M059J (cell line): Measurements from ENCODE around the gene IKZF2. TPM values are rescaled to one million over a fixed set of nuclear protein-coding genes. Genes with fewer than 3 reads are reported as not detected.

Experiments
- DNase-seq: peaks from one replicate; pipeline ENCODE4 v3.0.0-alpha.2; 2012; ENCODE audit warnings: low read depth
- total RNA-seq: library from RNA; depleted of rRNA; stranded (reverse); fragments of >200 nt; shearing (Covaris generic); gene quantifications from 2 replicates; pipeline ENCODE4 v1.2.3, GENCODE V29; 2014

The IKZF2 gene
- total RNA-seq, 1 experiment from 2014 or later = 8.3 TPM

DNA sequence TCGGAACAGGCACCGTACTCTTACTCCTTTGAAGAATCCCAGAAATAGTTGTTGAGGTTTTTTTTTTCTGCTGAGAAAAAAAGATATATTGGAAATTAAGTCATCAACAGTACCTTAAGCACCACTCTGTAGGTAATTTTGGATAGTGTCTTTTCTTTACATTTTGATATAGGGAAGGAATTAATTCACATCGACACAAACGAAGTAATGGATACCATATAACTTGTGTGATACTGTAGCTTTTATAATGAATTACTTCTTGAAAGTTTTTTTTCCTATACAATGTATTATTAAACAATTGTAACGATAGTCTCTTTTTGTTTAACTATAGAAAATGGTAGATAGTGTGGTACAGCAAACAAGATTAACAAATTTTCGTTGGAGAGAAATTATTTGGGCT is 1.5 kb upstream of the IKZF2 start:
- DNase-seq = no peak

DNA sequence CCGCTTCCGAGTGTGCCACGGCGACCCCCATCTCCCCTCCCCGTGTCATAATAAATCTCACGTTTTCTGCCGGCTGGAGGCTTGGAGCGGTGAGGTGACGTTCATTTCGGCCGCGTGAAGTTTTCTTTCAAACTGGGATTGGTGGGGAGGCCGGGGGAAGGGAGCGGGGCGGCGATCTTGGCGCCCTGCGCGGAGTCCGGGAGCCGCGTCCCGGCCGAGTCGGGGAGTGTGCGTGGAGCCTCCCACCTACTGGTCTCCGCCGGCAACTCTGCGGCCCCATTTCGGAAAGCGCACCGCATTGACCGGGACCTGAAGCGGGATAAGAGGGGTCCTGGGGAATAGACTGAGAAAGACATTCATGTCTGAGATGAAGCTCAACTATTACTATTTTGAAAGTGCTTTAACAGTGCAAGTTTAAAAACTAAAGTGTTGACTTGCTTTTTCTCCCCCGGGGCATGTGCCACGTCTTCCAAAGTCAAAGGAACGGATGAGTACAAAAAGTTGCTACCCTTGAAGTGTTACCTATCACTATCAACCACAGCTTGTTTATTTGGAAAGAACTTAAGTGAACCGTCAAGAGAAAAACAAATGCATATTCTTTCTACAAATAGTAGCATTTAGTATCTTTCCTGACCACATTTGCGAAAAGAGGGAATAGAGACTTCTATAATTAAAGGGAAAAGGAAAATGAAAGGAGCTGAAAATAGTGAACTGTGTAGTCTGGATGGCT is 818 bp upstream of the IKZF2 start:
- DNase-seq = peak; percentile 80

DNA sequence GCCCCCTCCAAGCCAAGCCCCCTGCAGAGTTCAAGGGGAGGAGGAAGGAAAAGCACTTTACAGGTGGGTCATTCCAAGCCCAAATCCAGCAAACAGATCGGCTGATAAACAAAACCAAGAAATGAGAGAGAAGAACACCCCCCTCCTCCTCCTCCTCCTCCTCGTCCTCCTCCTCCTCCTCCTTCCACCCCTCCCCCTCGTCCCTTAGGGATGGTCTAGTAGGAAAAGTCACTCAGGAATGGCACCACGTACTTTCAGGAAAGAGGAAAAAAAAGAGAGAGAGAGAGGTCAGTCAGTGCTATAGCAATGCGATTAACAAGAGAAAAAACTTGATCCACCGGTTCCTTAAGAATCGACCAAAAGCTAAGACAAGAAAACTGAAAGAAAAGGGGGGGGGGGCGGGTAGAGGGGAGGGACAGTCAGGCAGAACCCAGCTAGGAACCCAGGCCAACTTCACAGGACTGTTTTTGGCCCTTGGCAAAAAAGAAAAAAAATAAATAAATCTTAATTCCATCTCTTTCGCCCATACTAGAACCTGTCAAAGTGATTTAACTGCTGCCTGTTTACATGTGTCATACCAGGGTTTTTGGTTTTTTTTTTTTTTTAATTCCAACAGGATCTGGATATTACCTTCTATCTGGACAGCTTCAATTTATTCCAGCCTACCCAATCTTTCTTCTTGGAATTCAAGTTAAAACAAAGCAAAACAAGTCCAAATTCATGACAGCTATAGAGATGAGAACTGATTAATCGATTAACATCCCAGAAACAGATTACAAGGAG is 906 bp downstream of the IKZF2 start:
- DNase-seq = peak; percentile 64

DNA sequence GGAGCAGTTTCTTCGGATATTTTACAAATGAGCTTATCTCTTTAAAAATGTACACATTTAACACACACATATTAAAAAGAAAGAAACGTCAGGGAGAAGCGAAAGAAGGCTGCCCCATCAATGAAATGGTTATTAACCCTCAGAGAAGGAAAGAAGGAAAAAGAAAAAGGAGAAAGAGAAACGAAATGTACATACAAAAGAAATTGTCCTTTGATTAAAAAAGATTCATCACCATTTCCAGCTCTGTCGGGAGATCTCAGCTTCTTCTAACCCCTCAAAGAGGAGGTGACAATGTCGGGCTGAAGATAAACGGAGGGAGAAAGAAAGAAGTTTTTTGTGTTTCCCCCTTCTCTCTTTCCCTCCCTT is 1.5 kb downstream of the IKZF2 start:
- DNase-seq = no peak

DNA sequence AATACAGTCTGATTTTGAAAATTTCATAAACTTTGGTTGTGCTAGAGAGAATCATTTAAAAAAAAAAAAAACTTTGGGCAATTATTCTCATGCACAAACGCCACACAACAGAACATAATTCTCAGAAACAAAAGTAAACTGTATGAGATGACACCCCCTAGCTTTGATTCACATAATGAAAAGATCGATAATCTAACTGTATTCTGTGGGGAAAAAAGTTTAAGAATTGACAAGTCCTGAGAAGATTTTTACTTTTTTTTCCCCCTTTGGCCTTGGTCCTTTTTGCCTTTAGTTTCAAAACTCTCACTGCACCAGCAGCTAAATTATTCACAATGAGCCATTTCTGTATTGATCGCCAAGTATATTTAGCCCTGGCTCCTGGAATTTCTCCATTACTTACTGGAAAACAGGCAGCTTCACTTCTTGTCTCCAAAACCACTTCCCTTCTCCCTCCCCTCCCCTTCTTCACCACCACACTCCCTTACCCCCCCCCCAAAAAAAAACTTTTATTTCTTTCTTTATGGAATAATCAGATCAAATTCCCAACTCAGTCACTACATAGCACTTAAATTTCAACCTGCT is 2.0 kb downstream of the IKZF2 start:
- peak; percentile 9 for DNase-seq

DNA sequence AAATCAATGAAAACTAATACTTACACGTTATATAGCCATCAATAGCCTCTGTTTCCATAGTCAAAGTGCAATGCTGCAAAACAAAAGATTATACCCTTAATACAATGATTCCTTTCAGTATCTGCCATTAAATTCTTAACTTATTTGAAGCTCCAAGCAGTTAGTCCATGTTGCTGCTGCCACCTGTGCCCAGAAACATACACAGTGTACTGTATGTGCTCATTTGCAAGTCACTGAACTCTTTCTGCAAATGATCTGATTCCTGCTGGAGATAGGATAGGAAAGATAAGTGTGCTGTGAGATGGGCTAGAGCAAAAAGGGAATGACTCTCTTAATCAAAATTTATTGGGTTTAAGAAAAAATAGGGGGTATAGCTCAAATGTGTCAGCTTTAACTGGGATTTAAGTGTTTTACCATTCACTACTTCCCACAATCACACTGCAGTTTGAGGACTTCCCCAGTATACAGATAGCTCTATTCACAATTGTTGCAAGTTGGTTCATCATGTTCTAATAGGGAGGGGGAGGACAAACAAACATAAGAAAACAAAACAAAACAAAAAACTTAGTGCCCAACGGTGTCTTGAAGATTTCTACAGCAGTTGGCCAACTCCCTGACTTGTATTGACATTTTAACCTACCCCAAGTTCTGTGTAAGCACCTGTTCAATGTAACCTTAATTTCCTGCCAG is 2.7 kb downstream of the IKZF2 start:
- DNase-seq = no peak

DNA sequence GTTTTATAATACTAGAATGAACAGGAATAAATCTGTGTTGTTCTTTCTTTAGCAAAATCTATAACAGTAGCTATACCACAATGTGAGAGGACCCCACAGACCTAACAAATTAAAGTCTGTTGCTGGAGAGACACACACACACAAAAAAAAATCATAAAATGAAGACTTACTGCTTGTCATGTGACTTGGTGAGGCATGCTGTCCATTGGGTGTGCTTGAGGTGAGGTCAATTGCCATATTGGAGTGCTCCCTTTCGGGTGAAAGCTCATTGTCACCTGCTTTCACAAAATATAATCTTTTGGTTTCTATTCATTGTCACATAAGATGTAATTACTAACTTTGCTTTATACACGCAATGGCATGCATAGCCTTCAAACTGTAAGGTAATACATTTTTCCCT is 3.9 kb downstream of the IKZF2 start:
- no peak for DNase-seq

DNA sequence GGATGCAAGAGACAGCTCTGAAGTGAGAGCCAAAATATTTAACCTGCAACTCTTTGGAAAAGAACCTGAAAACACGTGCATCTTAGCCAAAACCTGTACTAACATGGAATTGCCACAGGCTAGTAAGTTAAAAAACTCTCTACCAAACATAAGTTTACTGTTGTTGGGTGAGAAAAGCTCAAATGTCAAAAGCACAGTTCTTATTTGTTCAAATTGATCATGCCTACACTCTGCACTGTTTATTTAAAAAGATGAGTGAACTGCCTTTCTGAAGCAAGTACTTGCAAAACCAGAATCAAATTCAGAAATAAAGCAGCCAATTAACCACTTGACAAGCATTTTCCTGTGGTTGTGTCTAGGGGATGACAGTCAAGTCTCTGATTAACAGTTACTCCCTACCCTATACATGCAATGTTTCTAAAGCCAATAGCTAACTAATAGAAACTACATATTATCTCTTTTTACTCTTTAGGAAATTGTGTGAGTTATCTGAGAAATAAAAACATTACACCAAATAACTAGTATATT is 5.6 kb downstream of the IKZF2 start:
- no peak for DNase-seq

DNA sequence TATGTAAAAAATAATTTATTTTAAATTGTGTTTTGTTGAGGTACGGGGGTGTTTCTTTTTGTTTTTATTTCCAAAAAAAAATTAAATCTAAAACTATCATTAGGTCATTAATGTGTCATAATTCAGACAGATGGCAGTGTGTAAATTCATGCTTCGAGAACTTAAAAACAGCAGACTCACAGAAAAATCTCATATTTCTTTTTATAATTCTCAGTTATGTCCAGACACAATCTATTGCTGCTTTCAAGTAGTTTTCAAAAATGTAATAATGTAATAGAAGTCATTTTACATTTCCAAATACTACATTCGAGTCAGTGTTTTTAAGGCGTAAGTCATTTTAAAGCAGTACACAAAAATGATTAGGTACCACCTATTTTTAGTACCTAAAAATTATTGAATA is 14.3 kb downstream of the IKZF2 start:
- no peak for DNase-seq

DNA sequence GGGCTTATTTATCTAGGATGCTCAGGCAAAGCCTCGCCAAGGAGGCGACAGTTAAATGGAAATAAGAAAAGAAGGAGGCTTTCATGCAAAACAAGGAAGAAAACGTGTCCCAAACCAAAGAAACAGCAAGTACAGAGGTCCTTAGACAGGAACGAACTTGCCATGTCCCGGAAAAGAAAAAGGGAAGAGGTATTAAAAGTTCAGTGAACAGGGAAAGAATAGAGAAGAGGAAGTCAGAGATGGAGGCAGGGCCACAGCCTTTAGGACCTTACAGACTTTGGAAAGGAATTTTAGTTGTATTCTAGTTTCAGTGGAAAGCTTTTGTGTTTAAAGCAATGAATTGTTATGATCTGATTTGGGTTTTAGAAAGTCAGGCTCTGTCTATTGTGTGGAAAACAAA is 22.1 kb downstream of the IKZF2 start:
- no peak for DNase-seq

DNA sequence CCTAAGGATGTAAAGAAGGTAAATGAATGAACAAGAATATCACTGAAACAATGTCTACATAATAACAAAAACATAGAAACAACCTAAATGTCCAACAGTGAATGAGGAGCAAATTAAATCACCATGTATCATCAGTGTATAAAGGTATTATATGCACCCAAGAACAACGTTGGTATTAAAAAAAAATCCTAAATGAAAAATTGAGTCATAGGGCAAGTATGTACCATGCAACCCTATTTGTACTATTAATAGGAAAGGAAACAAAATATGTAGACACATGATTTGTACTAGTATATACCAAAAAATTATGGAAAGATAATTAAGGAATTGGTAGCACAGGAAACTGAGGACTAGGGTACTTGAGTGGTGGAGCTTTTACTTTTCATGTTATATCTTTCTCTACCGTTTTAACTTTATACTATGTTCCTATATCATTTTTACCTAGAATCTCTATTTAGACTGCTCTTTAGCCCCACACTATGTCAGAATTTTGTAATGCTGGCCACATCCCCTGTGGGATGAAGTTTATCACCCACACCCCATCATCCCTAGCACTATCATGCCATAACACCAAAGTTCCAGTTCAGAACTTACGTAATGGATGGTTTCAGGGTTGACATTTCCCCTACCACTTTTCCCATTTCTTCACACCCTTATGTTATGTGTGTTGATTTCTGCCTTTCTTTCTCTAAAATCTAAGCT is 25.6 kb downstream of the IKZF2 start:
- DNase-seq = no peak

DNA sequence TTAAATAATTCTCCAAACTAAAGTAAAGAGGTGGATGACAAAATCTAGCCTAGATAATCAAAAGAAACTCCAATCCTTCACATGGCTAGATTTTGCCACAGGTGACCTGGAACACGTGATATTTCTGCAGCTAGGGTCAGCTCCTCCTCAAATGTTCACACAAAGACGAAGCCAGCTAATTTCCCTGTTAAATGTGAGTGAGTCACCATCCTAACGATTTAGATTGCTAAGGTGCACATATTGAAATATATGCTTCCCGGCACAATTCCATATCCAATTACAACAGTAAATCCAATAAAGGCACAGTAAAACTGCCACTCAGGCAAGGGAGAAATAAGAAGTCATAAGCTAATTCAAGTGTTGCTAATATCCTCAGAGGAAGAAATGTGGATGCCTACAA is 28.7 kb downstream of the IKZF2 start:
- no peak for DNase-seq

DNA sequence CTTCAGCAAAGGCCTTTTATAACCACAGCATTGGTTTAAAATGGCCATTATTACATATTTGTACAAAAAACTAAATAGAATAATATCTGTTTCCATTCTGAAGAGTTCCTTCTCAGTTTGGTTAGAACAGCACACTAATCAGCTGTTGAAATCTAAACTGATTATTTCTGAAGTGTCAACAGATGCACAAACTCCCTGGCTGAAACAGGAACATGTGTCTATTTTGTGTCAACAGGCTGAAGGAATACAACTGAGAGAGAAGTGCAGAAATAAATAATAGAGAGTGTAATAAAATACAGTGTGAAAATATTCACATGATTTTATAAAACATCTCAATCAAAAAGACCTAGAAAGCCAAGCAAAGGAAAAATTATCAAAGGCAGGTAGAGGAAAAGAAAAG is 29.7 kb downstream of the IKZF2 start:
- DNase-seq = no peak

DNA sequence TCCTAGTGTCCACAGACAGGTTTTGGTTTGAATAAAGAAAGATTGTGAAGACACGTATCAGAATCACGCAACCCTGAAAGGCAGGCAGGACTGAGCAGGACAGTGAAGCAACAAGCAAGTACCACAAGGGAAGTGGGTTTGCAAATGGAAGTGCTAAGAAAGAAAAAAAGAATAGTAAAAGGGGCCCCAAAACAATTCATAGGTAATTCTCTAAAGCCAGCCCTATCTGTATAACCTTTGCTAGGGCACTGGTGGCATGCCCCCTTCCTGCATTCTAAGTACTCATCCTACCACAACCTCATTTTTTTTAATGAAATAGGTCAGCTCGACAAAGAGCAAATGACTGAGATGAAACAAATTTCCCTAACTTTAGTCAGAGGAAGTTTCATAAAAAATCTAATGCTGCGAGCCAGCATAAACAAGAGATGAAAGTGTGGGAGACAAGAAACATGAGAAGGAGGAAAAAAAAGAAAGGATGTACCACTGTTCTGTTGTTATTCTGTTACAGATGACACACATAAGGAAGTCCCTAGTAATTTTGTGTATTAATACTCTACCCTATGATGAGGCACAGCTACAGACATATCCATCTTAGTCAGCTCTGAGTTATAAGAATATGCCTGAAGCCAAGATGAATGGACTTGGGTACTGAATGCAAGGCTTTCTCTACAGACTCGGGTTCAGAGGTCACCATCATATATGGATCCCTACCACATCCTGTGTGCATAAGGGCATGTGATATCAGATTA is 32.2 kb downstream of the IKZF2 start:
- DNase-seq = peak; percentile 74

DNA sequence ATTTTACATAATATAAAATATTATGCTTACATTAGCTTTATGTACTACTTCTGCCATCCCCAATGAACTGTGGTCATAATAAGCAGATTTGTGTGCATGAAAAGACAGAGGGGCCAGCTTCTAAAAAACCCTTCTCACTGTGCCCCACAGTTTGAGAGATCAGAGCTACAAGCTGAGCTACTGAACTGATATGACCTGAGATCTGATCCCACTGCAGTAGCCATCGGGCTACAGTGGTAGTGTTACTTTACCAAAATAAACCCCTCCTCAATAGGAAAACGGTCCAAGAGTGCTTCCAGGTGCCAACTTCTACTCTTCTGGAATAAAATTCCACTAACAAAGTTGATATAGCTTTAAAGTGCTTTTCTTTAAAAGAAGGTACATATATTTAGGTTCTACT is 43.1 kb downstream of the IKZF2 start:
- no peak for DNase-seq

DNA sequence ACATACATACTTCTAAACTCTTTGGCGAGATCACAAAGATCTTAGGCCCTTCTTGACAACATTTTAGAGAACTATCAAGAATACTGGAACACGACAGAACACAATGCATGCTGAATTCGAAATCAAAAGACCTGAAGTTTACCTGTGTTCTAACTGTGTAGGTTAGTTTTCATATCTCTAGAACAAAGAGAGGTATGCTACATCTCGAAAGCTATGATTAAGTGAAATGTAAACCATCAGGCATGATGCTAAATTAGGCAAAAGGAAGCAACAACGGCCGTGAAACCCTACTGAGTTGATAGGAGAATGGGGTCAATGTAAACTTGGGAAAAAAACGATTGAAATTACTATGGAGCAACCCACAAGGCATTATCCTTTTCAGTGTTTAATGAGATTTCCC is 43.7 kb downstream of the IKZF2 start:
- no peak for DNase-seq

DNA sequence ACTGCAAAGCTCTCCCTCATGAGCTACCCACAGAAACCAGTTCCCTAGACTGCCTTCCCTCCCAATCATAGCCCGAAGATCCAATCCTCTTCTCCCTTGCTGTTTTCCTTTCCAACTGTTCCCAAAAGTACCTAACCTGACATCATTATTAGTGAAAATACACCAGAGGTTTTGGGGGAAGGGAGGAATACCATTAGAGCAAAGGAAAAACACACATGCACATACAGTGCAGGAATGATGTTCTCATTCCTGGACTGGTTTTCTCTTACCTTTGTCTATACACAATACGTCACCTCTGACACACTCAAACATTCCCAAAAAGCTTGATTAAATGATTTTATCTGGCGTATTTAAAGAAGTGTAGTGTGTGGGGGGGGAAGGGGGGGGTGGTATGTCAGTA is 46.2 kb downstream of the IKZF2 start:
- no peak for DNase-seq

DNA sequence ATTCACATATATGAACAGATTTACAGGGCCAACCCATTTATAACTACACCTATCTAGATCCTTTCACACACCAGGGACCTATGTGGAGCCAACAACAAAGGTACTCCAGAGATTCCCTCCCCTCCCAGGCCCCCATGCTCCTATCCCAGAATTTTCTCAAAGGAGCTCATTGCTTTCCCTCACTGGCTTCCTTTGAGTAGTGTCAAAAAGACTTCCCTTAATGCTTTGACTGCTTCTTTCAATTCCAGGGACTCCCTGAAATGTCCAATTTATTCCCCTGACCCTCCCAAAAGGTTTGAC is 46.6 kb downstream of the IKZF2 start:
- DNase-seq = no peak

DNA sequence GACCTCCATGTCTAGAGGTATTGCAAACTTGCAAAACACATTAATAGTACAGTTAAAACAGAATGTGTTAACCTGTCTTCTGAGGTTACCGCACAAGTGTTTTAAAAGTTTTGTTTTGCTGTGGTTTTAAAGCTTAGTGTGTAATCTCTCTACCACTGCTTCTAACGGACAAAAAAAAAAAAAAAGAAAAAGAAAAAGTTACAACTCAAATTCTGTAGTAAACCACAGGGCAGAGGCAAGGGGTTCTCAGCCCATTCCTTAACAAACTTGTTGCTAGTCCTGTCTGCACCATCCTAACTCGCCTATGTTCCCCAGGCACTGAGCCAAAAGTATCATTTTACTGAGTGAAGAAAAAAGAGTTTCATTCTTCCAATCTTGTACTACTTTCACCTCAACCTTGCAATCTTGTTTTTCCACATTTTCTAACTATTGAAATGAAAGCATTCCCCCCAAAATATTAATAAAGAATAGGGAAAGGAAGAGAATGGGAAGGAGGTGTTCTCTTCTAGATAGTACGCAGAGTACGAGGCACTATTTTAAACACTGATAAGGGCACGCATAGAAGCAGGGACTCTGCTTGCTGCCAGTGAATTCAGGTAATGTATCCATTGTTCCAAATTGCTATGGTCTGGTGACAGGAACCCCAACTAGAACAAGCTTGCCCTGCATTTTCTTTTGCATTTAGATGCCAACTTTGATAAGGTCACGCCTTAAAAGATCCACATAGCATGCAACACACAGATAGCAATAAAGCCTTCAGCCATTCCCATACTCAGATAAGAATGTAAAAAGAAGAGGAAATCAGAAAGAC is 47.1 kb downstream of the IKZF2 start:
- DNase-seq = peak; percentile 48
